ENCODE measurements around the gene CLEC3B. TPM values are rescaled to one million over a fixed set of nuclear protein-coding genes. Genes with fewer than 3 reads are reported as not detected.
A peak's percentile ranks its signal among the peaks of the same experiment; 100 is the strongest.

Gene CLEC3B
- total RNA-seq, 1 donor from 2014 or later = not detected

DNA sequence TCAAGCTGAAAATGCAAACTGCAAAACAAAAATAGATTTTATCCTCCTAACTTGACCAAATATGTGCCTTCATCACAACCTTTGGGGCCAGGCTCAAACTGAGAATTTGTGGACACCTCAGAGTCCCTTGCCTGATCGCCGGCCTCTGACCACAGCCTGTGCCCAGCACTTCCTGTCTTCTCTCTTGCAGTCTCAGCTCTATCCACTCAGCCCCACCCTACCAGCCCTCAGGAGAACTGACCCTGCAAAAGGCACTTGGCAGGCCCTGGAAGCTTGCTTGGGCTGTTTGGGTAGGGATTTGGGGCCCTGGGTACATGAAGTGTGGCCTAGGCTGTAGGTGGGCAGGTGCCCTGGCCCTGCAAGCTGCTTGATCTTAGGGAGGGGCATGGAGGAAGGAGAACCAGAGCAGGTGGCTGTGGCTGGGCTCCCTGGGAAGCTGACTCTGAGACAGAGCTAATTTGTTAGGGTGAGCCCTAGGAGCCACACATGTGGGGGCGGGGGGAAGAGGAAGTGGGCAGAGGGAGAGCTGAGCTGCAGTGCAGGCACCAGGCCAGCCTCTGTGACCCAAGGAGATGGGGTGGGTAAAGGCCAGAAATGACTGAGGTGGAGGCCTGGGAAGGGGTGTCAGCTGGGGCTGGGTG, 8.6 kb downstream of the CLEC3B start:
- DNase-seq (ENCODE audit: low read depth, low spot score) = no peak
- no peaks in the 10 kb centered on the region for H3K36me3 Mint-ChIP-seq (ENCODE audit: low read depth)
- peaks cover 24% of the 10 kb centered on the region for H3K27me3 Mint-ChIP-seq (ENCODE audit: low read depth)
- H3K4me3 Mint-ChIP-seq = no peak overlapping the region
- peaks cover 8% of the 10 kb centered on the region for H3K4me1 Mint-ChIP-seq
- peak overlapping the region; percentile 90 for H3K27ac Mint-ChIP-seq (ENCODE audit: unreplicated experiment)
- H3K9me3 Mint-ChIP-seq = no peaks in the 10 kb centered on the region
- TF ChIP-seq, protein P1, sequence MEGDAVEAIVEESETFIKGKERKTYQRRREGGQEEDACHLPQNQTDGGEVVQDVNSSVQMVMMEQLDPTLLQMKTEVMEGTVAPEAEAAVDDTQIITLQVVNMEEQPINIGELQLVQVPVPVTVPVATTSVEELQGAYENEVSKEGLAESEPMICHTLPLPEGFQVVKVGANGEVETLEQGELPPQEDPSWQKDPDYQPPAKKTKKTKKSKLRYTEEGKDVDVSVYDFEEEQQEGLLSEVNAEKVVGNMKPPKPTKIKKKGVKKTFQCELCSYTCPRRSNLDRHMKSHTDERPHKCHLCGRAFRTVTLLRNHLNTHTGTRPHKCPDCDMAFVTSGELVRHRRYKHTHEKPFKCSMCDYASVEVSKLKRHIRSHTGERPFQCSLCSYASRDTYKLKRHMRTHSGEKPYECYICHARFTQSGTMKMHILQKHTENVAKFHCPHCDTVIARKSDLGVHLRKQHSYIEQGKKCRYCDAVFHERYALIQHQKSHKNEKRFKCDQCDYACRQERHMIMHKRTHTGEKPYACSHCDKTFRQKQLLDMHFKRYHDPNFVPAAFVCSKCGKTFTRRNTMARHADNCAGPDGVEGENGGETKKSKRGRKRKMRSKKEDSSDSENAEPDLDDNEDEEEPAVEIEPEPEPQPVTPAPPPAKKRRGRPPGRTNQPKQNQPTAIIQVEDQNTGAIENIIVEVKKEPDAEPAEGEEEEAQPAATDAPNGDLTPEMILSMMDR (conservative IDR thresholded peaks at IDR 0.05) = no peak

DNA sequence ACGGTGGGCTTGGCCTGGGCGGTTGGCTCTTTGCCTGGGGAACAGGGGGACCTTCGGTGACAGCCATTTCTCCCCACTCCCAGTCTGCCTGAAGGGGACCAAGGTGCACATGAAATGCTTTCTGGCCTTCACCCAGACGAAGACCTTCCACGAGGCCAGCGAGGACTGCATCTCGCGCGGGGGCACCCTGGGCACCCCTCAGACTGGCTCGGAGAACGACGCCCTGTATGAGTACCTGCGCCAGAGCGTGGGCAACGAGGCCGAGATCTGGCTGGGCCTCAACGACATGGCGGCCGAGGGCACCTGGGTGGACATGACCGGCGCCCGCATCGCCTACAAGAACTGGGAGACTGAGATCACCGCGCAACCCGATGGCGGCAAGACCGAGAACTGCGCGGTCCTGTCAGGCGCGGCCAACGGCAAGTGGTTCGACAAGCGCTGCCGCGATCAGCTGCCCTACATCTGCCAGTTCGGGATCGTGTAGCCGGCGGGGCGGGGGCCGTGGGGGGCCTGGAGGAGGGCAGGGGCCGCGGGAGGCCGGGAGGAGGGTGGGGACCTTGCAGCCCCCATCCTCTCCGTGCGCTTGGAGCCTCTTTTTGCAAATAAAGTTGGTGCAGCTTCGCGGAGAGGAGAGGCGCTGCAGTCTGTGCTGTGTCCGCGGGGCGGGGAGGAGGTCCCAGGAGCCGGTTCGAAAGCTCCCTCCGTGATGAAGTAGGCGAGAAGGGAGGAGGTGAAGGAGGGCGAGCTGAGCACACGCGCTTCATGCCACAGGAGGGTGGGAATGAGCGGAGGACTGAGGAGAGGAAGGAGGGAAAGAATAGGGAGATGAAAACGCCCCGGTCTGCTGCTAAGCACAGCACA, 9.6 kb downstream of the CLEC3B start:
- peaks cover 28% of the 10 kb centered on the region for H3K27me3 Mint-ChIP-seq (ENCODE audit: low read depth)
- TF ChIP-seq, protein P1 (conservative IDR thresholded peaks at IDR 0.05) = no peak
- DNase-seq (ENCODE audit: low read depth, low spot score) = no peak

DNA sequence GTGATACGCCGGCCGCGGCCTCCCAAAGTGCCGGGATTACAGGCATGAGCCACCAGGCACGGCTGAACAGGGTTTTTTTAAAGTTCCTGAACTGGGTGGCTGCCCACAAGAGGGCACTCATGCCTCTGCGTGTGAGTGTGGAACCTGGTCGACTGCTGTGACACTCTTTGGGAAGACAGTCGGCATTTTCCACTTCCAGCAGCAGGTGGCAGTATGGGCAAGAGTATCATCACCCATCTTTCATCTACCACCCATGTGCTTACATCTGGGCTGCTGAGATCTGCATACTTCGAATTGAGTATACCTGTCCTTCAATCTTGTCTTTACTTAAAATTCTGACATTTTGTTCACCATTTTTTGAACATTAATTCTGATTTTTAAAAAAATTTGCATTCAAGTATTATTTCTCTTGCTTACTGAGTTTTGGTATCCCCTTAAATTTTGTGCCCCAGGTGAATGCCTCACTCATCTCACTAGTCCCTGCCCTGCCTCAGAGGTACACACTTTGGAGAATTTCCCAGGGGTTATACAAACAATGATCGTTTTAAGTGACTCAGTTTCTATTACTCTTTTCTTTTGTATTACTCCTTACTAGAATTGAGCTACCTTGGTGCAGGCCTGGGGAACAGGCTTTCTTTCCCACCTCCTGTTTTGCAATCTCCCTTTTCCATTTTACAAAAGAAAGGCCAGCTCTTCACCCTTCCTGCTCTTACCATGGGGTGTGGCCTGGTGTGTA, 11.8 kb downstream of the CLEC3B start:
- DNase-seq (ENCODE audit: low read depth, low spot score) = peak; percentile 96
- H3K4me1 Mint-ChIP-seq = peaks cover 8% of the 10 kb centered on the region
- no peaks in the 10 kb centered on the region for H3K9me3 Mint-ChIP-seq
- TF ChIP-seq, protein P1 (conservative IDR thresholded peaks at IDR 0.05) = peak; percentile 97
- peak overlapping the region; percentile 33 for H3K4me3 Mint-ChIP-seq
- no peaks in the 10 kb centered on the region for H3K36me3 Mint-ChIP-seq (ENCODE audit: low read depth)
- peaks cover 28% of the 10 kb centered on the region for H3K27me3 Mint-ChIP-seq (ENCODE audit: low read depth)
- no peak overlapping the region for H3K27ac Mint-ChIP-seq (ENCODE audit: unreplicated experiment)

More for the DNA sequence above, 9.6 kb downstream of the CLEC3B start:
- no peaks in the 10 kb centered on the region for H3K9me3 Mint-ChIP-seq
- peaks cover 8% of the 10 kb centered on the region for H3K4me1 Mint-ChIP-seq
- peak overlapping the region; percentile 44 for H3K4me3 Mint-ChIP-seq
- no peak overlapping the region for H3K27ac Mint-ChIP-seq (ENCODE audit: unreplicated experiment)
- no peaks in the 10 kb centered on the region for H3K36me3 Mint-ChIP-seq (ENCODE audit: low read depth)

DNA sequence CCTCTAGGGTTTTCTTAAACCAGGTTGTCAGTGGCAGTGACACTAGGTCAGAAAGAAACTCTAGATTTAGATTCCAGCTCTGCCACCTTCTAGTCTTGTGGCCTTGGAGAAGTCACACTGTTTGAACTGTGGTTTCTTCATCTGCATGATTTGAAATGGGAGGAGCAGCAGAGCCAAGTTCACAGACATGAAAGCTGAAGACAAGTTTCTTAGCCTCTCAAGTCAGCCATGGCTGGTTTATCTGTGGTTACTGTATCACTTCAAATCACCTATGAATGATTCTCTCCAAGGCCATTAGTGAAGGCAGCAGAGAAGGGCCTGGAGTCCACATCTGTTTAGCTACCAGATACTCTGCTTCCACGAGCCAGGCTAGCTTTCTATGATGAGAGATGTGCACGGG, 15.6 kb downstream of the CLEC3B start:
- H3K4me3 Mint-ChIP-seq = no peak overlapping the region
- H3K9me3 Mint-ChIP-seq = no peaks in the 10 kb centered on the region
- peaks cover 4% of the 10 kb centered on the region for H3K4me1 Mint-ChIP-seq
- TF ChIP-seq, protein P1 (conservative IDR thresholded peaks at IDR 0.05) = no peak
- DNase-seq (ENCODE audit: low read depth, low spot score) = no peak
- peaks cover 12% of the 10 kb centered on the region for H3K27me3 Mint-ChIP-seq (ENCODE audit: low read depth)
- H3K27ac Mint-ChIP-seq (ENCODE audit: unreplicated experiment) = no peak overlapping the region
- no peaks in the 10 kb centered on the region for H3K36me3 Mint-ChIP-seq (ENCODE audit: low read depth)

DNA sequence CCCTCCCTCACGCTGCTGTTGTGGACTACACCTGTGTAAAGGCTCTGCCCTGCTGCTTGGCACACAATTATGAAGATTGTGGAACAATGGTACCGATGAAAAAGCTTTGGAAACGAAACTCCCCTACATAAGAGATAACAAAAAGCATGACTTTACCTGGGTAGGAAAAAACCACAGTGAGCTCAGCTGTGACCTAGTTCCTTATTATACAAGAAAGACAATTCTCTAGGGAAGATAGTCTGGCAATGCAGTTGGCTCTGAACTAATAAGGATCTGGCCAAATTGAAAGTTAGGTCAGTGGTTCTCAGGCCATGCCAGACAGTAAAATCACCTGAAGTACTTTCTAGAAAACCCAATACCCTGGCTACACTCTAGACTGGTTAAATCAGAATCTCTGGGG, 16.1 kb downstream of the CLEC3B start:
- TF ChIP-seq, protein P1 (conservative IDR thresholded peaks at IDR 0.05) = no peak
- Mint-ChIP-seq H3K27me3 (ENCODE audit: low read depth) (peaks cover 15% of the 10 kb centered on the region), H3K27ac (ENCODE audit: unreplicated experiment) (no peak overlapping the region), H3K4me1 (peaks cover 4% of the 10 kb centered on the region), H3K36me3 (ENCODE audit: low read depth) (no peaks in the 10 kb centered on the region), H3K4me3 (no peak overlapping the region), H3K9me3 (no peaks in the 10 kb centered on the region)
- no peak for DNase-seq (ENCODE audit: low read depth, low spot score)

Measured in neural crest cell (in vitro differentiated cells).